Measurements from ENCODE around the gene TBX15.
"Not testable (repeated sequence)": the region's sequence is repeated elsewhere in the genome, so short reads cannot be mapped to it uniquely, and the experiment has no call there.

Gene TBX15

DNA sequence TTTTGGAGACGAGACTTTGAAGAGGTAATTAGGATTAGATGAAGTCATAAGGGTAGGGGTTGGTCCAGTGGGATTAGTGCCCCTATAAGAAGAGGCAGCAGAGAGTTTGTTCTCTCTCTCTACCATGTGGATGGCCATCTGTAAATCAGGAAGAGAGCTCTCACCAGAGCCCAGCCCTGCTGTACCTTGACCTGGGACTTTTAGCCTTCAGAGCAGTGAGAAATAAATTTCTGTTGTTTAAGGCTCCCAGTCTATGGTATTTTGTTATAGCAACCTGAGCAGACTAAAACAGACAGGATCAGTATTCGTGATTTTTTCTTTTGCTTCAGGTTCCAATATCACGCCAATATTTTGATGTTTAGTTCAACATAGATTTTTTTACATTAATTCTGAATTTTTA is 30.0 kb downstream of the TBX15 start:
- no peak for DNase-seq

DNA sequence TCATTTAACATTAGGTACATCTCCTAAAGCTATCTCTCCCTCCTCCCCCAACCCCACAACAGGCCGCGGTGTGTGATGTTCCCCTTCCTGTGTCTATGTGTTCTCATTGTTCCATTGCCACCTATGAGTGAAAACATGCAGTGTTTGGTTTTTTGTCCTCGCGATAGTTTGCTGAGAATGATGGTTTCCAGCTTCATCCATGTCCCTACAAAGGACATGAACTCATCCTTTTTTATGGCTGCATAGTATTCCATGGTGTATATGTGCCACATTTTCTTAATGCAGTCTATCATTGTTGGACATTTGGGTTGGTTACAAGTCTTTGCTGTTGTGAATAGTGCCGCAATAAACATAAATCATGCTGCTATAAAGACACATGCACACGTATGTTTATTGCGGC is 30.6 kb downstream of the TBX15 start:
- not testable (repeated sequence) for DNase-seq

DNA sequence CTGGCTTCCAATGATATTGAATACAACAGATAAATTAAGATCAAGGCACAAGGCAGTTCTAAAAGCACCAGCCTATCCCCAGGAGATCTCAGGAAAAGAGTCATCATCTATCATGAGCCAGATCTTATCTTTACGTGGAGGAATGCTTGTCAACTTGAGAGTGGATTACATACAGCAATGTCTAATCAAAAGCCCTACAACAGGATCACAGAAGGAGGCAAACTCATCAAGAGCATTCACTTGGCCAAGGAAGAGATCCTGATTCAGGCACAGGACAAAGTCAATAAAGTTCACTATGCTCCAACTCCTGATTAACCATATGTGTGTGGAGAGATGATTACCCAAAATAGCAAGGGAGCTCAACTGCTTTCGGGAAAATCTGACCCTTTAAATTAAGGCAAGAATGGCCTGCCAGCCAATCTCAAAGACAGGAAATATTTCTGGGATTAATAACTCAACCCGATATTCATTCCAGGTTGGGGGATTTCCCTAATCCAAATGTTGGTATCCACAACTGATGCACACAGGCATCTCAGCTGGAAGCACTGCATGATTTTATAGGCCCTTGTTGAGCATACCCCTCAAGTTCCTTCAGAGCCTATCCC is 33.7 kb downstream of the TBX15 start:
- DNase-seq, result no peak

DNA sequence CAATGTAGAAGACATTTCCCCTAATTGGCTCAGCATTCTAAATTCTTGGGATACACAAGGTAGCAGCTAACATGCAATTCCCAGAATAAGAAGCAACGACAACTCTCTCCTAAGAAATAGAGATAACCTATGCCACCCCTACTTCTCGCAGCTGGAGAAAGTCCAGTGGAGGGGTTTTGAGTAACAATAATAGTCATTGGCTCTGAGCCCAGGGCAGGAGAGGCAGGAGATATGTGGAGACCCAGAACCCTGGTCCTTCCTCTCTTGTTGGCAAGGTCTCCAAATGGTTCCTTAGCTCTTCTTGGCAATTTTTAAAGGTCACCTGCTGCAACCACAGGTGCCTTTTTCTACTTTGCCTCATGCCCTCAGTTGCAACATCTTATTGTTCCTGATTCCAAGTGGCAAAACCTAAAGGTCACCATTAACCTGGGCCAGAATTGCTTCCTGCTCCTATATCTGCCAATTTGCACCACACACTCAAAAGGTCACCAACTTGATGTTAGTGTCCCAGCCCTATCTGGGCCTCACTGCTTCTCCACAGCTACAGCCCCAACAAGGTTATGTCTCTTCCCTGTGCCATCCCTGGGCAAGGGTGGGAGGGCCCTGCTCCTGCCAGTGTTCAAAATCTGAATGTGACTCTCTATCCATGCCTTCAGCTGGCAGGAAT is 36.7 kb downstream of the TBX15 start:
- no peak for DNase-seq

DNA sequence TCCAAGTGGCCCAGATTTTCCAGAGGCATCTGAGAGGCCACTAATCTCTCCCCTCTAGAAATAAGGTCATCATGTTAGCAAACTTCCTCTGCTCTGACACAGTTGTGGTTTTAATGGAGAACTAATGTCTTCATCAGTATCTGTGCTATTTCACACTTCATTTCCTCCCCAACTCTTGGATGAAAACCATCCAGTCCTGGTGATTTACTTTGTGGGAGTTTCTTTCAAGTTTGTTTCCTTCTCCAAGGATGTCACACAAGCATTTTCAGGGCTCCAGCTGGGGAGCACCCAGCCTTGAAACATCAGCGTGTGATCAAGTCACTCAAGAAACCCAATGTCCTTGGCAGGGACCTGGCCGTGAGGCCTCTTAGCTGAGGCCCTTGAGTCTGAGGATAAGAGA is 38.8 kb downstream of the TBX15 start:
- no peak for DNase-seq

DNA sequence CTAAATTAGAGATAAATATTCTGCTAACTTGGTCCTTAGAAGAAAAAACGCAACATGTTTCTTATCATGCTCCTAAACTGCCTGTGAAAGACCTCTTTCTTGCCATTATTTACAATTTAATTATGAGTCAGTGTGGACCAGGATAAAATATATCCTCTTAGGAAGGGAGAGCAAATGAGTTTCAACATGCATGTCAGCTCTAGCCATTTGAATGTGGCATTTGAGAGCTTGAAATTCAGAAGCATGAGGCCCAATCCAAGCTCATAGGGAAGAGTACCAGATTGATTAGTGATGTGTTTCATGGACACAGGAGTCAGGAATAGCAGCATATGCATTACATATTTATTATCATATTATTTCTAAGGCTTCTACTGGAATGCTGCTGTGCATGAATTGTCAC is 39.3 kb downstream of the TBX15 start:
- DNase-seq, result no peak

DNA sequence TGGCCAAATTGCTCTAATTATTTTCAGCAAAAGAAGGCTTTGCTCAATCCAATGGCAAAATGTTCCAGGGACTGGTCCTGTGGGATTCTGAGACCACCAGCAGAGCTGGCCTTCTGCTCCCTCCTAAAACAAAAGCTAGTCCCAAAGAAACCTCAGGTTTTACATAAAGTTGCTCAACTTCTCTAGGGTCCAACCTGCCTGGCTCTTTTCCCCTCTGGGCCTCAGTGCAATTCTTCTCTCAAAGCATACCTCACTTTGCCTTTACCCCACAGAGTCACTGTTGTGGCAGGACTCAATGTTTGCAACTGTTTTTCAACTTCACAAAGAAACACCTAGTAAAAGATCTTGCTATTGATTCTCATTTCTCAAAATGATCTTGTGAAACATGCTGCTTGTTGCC is 39.8 kb downstream of the TBX15 start:
- DNase-seq, result no peak

DNA sequence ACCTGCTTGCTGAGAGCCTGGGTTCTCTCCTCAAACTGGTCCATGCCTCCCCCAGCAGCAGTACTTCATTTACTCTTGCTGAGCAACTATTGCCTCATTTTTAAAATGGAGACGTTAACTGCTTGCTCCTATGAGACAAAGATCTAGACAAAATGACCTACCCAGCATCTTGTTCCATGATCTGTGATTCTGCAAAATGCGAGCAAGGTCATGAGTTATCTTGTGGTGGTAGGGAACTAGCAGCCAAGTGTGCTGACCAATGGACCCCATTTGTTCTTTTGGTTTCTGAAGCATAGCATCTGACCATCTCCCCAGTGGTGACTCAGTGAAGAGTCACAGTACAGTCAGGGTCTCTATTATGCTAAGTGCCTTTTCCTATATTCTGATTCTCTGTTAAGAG is 40.4 kb downstream of the TBX15 start:
- DNase-seq, result no peak

DNA sequence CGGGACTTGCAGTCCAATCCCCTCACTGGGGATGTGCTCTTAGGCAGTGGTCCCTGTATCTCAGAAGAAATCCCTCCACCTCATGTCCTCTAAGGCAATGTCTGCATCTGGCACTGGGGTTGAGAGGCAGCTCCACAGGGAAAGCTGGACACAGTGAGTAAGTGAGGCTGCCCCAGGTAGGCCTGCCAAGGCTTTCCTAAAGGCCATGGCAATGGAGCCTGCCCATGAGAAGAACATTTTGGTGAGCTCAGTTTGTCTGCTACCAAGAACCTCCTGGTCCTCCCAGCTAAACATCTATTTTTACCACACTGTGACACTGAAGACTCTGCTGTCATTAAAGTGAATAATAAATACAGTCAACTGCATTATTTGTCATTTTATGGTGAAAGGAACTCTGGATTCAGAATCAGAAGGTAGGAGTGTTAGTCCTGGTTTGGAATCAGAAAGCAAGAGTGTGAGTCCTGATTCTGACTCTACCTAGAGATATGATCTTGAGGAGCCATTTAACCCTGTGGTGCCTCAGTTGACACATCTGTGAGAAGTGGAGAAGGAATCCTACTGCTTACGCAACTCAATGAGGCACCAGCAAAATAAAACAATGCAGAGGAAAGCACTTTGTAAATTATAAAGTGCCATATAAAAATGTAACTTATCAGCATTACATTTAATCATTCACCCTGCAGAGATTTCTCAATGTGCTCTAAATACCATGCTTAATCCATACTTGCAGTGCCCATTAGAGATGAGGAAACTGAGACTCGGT is 41.0 kb downstream of the TBX15 start:
- DNase-seq, result no peak

DNA sequence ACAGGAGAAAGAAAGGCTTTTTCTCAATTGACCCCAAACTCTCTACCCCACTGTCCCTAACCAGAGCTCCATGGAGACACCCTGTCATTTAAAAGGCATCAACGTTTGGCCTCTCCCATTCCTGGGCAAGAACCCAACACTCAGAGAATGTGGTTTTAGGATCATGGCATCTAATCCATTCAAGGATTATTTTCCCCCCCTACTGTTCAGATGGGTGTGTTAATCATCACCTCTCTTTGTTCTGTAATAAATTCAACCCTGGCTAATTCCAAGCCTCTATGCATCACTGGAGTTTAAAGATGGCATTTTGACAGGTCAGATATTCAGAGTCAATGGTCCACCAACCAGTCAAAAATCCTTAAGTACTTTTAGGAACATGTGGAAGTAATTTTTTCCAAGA is 42.7 kb downstream of the TBX15 start:
- DNase-seq, result no peak

DNA sequence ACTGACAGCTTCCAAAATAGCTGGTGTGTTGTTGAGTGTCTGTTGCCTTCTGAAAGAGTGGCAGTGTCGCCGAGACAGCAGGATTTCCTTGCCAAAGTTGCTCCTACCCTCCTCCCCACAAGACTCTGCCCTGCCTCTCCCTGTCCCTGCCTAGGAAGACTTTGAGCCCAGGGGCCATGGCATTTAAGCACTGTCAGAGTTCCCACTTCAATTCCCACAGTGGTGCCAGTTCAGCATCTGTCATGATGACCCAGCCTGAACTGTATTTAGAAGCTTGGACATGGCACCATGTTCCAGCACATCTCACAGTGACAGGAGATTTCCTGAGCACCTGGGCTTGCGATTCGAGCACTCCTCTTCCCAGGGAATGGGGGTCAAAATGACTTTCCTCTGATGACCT is 43.6 kb downstream of the TBX15 start:
- DNase-seq, result no peak

DNA sequence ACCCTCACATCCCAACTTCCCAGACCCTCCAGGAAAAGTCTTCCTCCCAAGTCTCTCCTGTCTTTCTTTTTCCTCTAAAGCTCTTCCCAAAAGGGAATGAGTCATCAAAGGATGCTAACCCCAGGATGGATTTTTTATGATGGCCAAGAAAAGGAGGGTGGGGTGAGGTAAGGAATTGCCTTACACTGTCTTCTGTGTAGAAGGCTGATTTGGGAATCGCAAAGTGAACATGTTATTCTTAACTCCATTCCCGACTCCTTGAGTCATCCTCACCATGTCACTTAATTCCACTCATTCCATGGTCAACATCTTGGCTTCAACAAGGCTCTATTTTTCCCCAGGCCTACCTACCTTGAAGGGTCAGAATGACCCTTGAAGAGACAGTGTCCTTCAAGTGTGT is 44.0 kb downstream of the TBX15 start:
- DNase-seq, result no peak

DNA sequence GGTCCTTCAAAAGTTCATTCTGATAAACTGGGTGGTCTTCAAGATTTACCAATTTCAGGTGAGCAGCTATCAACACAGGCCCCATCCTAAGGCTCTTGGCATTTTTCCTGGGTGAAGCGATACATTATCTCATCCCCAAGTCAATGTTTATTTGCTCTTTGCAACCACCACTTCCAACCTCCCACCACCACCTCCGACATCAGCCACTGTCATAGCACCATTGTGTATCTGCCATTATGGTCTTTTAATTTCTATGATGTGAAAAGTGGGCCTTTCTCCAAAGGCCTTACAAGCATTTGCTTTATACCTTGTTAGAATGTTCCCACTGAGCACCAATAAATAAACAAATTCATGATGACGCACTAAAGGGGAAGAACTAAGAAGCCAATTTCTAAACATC is 47.2 kb downstream of the TBX15 start:
- no peak for DNase-seq

DNA sequence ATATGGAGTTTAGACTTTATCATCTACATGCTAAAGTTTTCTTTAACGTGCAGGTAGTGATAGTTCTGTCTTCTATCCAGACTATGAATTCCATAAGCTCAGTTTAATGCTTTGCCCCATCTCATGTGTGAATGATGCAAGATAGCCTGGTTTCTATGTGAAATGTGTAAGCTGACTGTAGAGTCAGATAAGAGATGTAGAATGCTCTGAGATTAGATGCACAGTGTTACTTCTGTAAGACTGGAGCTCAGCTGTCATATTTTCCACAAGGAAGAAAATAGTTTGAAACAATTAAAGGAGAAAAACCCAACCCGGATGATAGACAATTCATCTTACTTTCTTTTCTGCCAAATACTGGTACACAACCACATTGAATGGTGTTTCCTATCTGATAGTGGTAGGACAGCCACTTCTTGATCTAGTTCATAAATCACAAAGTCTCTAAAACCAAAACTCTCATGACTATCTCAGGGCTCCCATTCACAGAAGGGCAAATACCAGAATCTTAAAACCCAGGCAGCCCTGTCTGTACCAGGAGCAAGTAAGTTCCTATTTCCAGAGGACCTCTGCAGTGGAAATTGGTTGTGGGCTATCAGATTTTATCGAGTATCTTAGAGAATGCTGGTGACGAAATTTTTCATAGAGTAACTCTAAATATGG is 50.6 kb downstream of the TBX15 start:
- no peak for DNase-seq

DNA sequence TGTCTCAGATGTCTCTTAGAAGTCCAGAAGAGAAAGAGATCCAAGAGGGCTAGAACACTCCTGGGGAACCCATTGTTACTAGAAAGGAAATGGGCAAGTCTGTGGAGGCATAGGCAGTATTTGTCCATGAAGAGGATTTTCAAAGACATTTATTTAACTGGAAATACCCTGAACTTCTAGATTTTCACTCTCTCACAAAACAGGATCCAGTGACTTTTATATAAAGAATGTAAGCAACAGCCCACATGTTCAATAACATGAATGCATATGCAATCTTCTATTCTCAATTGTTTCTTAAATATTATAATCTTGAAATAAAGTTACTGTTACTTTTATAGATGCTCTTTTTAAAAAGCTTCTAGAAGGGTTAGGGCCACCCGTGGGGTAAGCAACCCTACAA is 53.4 kb downstream of the TBX15 start:
- DNase-seq, result no peak

DNA sequence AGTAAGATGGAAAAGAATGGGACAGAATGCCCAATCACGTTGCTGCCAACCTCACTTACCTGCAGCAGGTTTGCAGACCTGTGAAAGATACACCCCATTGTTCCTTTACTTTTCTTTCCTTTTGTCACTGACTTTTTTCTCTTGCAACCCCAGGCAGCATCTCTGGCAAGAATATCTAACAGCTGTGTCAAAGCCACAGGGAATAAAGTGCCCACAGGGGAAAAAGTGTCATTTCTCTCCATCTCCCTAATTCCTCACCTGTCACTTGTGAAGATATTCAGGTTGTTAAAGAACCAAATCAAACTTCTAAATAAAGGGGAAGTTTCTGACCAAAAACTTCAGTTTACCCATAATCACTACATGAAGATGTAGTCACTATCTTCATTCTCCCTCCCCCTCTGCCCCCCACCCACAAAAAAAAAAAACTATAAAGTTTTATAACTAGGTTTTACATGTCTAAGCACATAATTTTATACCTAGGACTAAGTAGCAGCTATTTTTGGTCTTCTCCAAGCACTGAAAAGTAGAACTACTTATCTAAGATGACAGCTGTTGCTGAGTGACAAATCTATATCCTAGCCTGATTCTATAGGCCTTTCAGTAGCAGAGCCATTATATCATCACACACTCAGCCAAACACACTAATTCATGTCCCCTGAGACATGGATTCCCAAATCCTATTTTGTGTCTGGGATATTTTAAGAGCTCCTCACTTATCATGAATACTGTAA is 54.9 kb downstream of the TBX15 start:
- DNase-seq, result no peak

DNA sequence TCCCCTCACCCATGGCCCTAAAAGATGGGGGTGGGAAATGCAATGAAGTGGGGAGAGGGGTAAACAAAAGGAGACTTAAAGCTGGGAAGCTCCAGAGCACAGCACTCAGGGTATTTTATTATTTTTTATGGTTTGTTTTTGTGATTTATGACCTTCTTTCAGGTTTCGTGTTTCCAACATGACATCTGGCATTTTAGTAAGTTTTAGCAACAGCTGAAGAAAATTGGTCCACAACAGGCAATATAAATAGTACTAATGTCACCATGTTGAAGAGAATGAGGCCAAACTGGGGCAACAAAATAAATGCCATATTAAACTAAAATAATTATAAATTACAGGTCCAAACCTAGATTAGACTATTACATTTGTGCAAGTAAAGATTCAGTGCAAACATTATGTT is 56.3 kb downstream of the TBX15 start:
- DNase-seq, result no peak

DNA sequence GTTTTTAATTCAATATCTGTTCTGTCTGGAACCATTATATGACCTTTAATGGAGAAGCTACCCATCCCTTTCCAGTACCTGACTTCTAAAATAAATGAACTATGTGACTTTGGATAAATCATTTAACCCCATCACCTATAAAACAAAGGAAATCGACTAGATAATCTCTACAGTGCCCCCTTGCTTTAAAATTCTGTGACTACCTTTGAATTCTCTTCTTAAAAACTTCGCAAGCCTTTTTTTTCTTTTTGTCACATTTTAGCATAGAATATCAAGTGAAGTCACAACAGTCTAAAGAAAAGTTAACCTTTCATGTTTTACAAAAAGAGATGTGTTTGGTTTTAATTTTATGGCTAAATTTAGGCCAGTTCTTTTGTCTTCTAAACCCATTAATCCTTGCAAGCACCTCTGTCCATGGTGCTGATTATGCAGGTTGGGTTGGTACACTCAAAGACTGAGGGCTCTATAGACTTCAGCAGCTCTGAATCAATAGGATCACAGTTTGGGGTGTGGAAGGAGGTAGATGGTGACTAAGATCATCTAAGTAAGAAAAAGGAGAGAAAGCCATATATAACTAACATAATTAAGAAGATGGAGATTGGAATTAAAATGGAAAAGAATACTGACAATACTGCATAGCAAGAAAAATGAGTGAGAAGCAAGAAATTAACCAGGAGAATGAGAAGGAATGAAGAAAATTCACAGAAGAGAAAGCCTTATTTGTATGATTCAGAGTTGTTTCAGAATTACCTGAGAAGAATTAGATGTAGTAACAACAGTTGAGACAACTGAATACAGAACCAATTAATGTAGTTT is 59.2 kb downstream of the TBX15 start:
- DNase-seq, result no peak

DNA sequence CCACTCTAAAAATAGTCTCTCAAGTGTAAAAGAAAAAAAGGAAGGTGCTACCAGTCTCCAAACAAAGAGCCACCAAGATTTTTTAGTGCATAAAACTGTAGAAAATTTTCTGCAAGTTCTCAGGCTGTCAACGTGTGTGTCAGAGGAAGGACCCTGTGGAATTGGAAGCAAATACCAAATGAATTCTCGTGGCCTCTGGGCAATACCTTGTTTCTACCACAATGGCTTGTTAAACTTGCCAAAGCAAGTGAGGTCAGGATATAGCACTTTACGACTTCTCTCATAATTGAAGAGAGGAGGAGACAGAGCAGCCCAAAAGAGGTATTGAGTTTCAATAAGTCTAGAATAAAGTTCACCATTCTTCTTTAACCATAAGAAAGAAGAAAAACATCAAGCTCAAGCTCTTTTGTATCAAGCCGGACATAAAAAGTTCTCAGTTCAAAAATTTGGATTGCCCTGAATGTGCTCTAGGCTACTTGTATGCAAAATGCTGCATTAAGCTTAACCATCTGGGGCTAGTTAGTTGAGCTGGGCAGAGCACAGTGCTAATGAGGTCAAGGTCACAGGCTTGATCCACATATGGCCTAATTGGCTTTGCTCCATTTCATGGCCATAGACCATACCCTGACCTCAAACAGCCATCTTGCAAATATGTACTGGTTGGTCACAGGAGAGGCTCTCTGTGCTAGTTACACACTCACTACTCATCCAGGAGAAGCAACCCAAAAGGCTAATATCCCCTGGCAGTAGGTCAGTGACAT is 60.5 kb downstream of the TBX15 start:
- no peak for DNase-seq

DNA sequence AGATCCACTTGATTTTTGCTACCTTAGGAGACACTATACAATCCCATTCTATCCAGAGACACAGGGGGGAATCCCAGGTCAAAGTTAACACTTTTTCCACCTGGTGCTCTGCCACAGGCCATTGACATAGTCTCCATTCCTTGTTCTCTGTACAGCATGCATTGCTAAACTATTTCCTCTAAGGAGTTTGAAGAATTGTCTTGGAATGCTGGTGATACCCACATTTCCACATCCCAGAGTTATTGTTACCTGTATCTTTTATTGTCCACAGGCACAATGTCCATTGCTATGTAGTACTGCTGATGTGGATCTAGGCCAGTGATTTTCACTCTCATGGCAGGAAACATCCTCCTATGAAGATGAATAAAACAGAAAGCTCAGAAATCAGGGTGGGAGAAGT is 61.9 kb downstream of the TBX15 start:
- DNase-seq, result no peak

DNA sequence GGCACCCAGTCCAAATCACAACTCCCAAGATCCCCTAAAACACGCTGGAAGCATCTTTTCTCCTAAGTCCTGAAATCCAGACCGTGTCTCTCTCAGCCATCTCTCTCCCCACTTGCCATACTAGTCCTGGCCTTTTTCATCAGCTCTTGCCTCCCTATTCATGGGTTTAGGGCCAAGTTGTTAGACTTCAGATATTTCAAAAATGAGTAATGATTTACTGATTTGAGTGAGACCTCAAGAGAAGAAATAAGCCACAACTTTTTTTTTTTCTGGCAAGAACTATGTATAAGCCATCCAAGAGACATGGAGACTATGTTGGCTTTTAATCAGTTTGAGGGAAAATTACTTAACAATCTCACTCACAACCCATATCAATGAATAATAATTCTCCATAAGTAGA is 62.5 kb downstream of the TBX15 start:
- DNase-seq, result no peak

DNA sequence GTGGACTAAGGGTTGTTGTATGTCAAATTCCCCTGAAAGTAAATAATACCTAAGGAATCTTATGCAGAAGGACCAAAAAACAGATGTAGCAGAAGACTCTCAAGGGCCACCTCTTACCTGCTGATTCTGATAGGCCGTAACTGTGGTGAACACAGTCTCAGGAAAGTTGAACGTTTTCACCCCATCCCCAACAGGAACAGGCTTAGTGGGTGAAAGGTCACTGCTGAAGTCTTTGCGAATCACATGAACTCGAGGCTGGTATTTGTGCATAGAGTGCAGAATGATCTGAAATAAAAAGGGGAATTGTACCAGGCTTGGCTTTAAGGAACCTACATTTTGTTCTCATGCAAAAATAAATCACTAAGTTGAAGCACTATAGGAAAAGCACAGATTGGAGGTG is 64.8 kb downstream of the TBX15 start:
- no peak for DNase-seq
